Measurements from ENCODE around the gene UGT1A6.

The UGT1A6 gene

GRCh38 chr2:233780771-233781170 lies 88.1 kb downstream of the UGT1A6 start:
- H3K4me3 ChIP-seq (ENCODE audit: low read depth, low read length), result no peak overlapping the region
- no peak for TF ChIP-seq CTCF (IDR thresholded peaks at IDR 0.05; ENCODE audit: borderline replicate concordance, insufficient read depth, low read depth, low read length)

- TF ChIP-seq CTCF (IDR thresholded peaks at IDR 0.05; ENCODE audit: borderline replicate concordance, insufficient read depth, low read depth, low read length), result no peak
Measured at GRCh38 chr2:233789554-233789953, 96.9 kb downstream of the UGT1A6 start.

GRCh38 chr2:233791151-233791882 lies 98.6 kb downstream of the UGT1A6 start:
- no peak for TF ChIP-seq CTCF (IDR thresholded peaks at IDR 0.05; ENCODE audit: borderline replicate concordance, insufficient read depth, low read depth, low read length)
- no peak overlapping the region for H3K4me3 ChIP-seq (ENCODE audit: low read depth, low read length)

More at GRCh38 chr2:233789554-233789953, 96.9 kb downstream of the UGT1A6 start:
- H3K4me3 ChIP-seq (ENCODE audit: low read depth, low read length), result no peak overlapping the region

GRCh38 chr2:233791883-233792329 lies 99.2 kb downstream of the UGT1A6 start:
- no peak for TF ChIP-seq CTCF (IDR thresholded peaks at IDR 0.05; ENCODE audit: borderline replicate concordance, insufficient read depth, low read depth, low read length)
- H3K4me3 ChIP-seq (ENCODE audit: low read depth, low read length), result no peak overlapping the region

GRCh38 chr2:233792720-233793119 lies 100.0 kb downstream of the UGT1A6 start:
- no peak for TF ChIP-seq CTCF (IDR thresholded peaks at IDR 0.05; ENCODE audit: borderline replicate concordance, insufficient read depth, low read depth, low read length)
- no peak overlapping the region for H3K4me3 ChIP-seq (ENCODE audit: low read depth, low read length)

GRCh38 chr2:233793465-233794127 lies 100.9 kb downstream of the UGT1A6 start:
- no peak overlapping the region for H3K4me3 ChIP-seq (ENCODE audit: low read depth, low read length)
- no peak for TF ChIP-seq CTCF (IDR thresholded peaks at IDR 0.05; ENCODE audit: borderline replicate concordance, insufficient read depth, low read depth, low read length)
